ENCODE data around the gene MAP2K5. TPM values are rescaled to one million over a fixed set of nuclear protein-coding genes. Genes with fewer than 3 reads are reported as not detected.
A peak's percentile ranks its signal among the peaks of the same experiment; 100 is the strongest.
"Not testable (repeated sequence)": the region's sequence is repeated elsewhere in the genome, so short reads cannot be mapped to it uniquely, and the experiment has no call there.

MAP2K5 gene
- total RNA-seq, 1 donor from 2014 or later, result 3.5 TPM

DNA sequence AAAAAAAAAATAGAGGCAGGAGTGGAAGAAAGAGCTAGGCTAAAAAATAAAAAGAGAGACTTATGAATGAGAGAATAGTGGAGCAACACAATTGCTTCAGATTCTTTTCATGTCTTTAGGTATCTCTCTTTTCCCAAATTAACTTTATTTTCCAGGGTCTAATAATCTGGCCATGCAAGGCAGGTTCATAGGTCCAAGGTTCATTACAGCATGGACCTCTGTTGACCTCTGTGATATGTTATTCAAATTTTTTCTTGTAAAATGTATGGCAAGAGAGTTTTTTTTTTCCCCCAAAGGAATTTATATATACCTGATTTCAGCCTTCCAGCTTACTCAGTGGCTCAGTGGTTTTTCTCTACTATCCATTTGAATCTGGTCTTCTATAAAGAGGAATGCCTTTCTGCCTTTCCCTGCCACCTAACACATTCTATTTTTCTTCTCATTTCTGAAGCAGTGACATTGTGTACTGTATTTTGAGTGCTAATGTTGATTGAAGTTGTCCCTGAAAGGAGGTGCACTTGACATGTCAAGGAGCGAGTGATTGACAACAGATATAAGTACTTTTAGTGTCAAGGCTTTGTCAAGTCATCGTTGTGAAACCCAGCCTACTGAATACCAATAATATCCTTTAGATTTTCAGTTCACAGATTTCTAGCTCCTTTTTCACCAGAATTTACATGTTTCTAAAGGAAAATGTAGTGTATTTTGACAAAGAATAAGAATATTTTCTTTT, 118.5 kb downstream of the MAP2K5 start:
- DNase-seq (ENCODE audit: low read depth in 2 of 2), result no peak

DNA sequence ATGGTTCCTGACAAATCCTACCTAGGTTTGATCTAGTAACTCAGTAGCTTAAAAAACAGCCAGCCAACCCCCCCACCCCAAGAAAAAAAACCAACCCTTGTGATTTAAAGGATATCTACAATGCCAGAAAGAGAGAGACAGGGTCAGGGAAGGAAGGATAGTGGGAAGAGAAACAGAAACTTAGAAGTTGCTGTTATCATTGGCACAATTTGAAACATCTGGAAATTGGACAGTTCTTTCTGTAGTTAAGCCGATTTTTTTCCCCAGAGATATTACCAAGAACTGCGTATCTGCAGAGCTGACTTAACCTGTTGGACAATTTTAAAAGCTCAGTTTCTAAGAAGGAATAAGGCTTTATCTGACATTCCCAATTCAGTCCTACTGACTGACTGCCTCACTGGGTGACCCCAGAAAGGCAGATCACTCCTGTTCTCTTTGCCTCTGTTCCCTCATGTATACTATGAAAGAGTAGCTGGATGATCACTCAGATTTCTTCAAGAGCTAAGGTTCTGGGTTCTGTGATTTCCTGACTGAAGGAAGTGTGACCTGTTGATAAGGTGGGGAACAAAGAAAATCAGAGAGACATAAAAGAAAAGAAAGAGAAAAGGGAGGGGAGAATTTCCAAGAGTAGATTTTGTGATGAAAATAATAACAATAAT, 128.3 kb downstream of the MAP2K5 start:
- no peak for DNase-seq (ENCODE audit: low read depth in 2 of 2)

- DNase-seq (ENCODE audit: low read depth in 2 of 2), result not testable (repeated sequence)
Observed at GRCh38 chr15:67672834-67673233, 130.3 kb downstream of the MAP2K5 start.

DNA sequence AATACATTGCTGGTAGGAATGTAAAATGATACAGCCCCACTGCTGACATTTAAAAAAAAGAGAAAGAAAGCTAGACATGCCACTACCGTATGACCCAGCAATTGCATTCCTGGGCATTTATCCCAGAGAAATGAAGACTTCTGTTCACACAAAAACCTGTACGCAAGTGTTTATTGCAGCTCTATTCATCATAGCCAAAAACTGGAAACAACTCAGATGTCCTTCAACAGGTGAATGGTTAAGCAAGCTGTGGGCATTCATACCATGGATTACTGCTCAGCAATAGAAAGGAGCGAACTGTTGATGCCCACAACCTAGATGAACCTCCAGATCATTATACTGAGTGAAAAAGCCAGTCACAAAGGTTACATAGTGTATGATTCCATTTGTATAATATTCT, 132.5 kb downstream of the MAP2K5 start:
- no peak for DNase-seq (ENCODE audit: low read depth in 2 of 2)

GRCh38 chr15:67678089-67678488, 135.6 kb downstream of the MAP2K5 start:
- no peak for DNase-seq (ENCODE audit: low read depth in 2 of 2)

DNA sequence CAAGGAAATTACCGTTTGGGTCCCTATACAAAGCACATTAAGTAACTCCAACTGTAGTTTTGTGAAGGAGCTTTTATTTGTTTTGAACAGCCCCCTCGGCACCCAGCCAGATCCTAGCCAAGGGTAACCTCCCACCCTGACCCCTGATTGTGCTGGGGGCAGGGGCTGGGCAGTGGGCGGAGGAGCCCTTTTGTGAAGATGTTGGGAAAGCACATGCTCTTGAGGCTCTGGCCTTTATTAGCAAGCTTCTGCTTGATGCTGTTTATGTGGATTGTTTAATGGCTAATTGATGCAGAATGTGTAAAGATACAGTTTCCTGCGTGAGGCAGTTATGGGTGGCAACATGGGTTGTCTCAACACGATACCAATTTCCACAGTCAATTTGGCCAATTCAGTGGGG, 136.5 kb downstream of the MAP2K5 start:
- no peak for DNase-seq (ENCODE audit: low read depth in 2 of 2)

DNA sequence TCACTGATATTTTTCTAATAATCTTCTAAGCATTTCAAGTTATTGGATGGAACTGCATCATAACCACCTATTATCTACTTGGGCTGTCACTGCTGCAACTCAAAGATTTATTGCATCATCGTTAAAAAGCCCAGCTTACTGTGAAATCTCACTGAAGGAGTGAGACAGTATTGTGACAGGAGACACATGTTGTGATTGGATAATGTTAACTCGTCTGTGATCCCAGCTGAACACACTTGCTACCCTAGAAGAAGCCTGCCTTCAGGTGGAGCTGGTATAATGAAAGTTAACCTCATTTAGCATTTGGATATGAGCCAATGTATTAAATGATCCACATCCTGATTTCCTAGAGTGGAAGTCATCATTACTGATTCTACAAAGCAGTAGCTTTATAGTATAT, 138.1 kb downstream of the MAP2K5 start:
- DNase-seq (ENCODE audit: low read depth in 2 of 2), result no peak

- peak; percentile 14 to 65 for DNase-seq (ENCODE audit: low read depth in 2 of 2)
Observed at GRCh38 chr15:67685008-67685599, 142.6 kb downstream of the MAP2K5 start.

- DNase-seq (ENCODE audit: low read depth in 2 of 2), result no peak
Observed at GRCh38 chr15:67685716-67686115, 143.2 kb downstream of the MAP2K5 start.

- no peak for DNase-seq (ENCODE audit: low read depth in 2 of 2)
Observed at GRCh38 chr15:67690936-67691335, 148.4 kb downstream of the MAP2K5 start.

DNA sequence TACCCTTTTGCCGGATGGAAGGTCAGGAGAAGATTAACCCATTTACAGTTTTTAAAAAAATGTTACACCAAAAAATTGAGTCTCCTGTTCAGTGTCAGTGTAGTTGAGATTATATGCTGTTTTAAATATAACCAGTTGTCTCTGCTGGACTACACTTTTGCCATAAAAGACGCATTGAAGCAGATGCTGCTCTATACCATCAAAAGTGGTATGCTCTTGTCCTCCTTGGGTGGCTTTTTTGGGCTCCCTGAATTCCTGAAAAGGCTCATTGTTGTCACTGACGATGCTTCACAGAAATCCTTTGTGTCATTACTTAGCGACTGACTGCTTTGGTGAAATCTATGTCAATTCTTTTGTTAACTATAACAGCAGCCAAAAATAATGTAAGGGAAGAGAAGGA, 148.9 kb downstream of the MAP2K5 start:
- DNase-seq (ENCODE audit: low read depth in 2 of 2), result no peak

DNA sequence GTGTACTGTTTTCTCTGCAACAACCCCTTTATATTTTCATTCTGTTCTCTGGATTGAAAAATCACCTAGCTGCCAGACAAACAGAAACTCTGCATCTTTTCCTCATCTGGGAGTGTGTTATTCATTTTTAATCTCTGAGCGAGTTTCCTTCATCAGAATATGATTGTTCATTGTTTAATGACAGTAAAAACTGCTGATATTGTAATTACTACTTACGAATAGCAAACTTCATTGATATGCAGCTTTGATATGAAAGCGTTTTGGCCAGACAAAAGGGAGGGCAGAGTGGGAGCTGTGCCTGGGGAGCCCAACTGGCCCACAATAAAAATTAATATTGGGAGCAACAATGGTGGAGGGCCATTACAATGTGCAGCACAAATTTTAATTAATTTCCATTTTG, 150.1 kb downstream of the MAP2K5 start:
- no peak for DNase-seq (ENCODE audit: low read depth in 2 of 2)

DNA sequence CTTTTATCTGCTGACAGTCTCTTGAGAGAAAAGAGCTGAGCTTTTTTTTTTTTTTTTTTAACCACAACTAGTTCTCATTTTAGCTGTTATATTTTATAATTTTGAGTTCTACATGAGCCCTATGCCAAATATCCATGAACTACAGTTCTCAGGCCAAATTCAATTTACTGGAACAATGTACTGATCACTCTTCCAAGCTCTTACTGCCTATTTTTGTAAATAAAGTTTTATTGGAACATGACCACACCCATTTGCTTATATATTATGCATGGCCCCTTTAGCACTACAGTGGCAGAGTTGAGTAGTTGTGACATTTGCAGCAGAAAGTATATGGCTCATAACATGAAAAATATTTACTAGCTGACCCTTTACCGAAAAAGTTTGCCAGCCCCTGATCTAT, 153.6 kb downstream of the MAP2K5 start:
- no peak for DNase-seq (ENCODE audit: low read depth in 2 of 2)

GRCh38 chr15:67700023-67700422, 157.5 kb downstream of the MAP2K5 start:
- DNase-seq (ENCODE audit: low read depth in 2 of 2), result no peak

- DNase-seq (ENCODE audit: low read depth in 2 of 2), result no peak
Observed at GRCh38 chr15:67701669-67702068, 159.2 kb downstream of the MAP2K5 start.

DNA sequence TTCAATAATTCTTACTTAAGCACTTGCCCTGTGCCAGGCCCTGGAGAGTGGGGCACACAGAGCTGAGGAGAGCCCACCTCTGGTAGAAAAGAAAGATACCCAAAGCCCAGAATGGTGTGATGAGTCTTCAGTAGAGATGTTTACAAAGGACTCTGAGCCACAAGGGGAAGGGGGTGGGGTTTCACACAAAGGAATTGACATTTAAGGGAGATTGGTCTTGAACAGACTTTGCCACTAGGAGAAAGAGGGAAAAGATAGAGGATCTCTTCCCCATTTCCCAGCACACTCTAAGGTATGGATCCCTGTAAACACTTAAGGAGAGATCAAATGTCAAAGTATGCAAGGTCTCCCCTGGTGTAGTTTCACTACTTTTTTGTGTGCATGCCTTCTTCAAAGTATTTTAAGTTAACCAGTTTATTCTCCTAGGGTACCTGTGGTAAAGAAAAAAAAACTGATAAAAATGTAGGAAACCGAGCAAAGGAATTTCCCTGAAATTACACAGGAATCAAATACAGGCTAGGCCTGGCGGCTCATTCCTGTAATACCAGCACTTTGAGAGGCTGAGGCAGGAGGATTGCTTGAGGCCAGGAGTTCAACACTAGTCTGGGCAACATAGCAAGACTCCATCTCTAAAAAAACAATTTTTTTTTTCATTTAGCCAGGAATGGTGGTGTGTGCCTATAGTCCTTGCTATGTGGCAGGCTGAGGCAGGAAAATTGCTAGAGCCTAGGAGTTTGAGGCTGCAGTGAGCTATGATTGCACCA, 165.2 kb downstream of the MAP2K5 start:
- no peak for DNase-seq (ENCODE audit: low read depth in 2 of 2)

DNA sequence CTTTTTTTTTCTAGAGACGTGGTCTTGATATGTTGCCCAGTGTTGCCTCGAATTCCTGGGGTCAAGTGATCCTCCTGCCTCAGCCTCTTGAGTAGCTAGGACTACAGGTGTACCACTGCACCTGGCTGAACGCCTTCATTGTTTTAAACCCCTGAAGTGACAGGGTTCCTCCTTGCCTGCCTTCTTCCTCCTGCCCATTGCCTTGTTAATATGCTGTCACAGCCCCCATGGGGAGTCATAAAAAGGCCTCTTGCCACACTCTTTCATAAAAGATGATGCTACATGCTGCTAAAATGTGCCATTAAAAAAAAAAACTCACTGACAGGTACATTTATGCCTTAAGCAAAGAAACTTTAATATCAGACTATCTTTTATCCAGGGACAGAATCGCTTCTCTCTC, 166.0 kb downstream of the MAP2K5 start:
- DNase-seq (ENCODE audit: low read depth in 2 of 2), result no peak

DNA sequence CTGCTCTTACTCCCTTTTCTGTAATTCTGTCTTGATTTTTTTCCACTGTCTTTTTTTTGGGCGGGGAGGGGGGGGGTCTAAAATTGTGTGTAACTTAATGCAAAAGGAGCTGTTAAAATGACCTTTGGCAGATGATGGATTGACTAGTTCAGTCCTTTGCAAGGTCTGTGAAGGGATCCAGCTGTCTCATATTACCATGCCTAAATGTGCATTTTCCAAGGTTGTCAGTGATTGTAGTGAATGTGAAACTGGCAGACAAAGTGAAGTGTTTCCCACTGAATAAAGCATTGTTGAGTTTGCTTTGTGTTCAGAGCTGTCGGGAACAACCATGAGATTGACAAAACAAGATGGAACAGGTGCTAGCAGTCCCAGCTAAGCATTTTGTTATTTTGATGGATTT, 172.7 kb downstream of the MAP2K5 start:
- no peak for DNase-seq (ENCODE audit: low read depth in 2 of 2)

DNA sequence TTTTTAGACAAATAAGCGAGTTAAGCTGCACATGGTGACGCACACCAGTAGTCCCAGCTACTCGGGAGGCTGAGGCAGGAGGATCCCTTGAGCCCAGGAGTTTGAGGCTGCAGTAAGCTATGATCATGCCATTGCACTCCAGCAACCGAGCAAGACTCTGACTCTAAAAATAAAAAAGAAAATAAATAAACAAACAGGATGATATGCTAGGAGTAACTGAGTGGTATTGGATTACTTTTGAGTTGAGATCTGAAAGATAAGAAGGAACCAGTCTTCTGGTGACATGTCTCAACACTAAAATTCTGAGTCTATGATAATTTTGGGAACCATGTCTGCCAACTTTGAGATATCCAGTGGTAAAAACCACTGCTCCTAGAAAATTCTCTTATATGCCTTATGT, 173.7 kb downstream of the MAP2K5 start:
- no peak for DNase-seq (ENCODE audit: low read depth in 2 of 2)

GRCh38 chr15:67717776-67718175, 175.3 kb downstream of the MAP2K5 start:
- DNase-seq (ENCODE audit: low read depth in 2 of 2), result no peak

GRCh38 chr15:67719330-67719959, 176.9 kb downstream of the MAP2K5 start:
- DNase-seq (ENCODE audit: low read depth in 2 of 2), result peak in 1 of 2 donors; percentile 1
